ENCODE measurements around the gene DCBLD1. TPM values are rescaled to one million over a fixed set of nuclear protein-coding genes. Genes with fewer than 3 reads are reported as not detected.

The DCBLD1 gene
- total and polyA plus RNA-seq, 9 of the 15 experiments (the other 6 are each of a cell fraction or from before 2014, with no cell fraction given): 0.80 to 8.5 (median 6.8) TPM

- no peak for FAIRE-seq
- H3K4me2 ChIP-seq (ENCODE audit: insufficient read depth, low read length): no peak overlapping the region
- ATAC-seq: no peak
Measured at GRCh38 chr6:117501722-117502121, 19.2 kb downstream of the DCBLD1 start.

More at GRCh38 chr6:117501722-117502121, 19.2 kb downstream of the DCBLD1 start:
- Histone ChIP-seq H3K27ac (ENCODE audit: extremely low read depth, low read depth, low read length) (no peak overlapping the region), H4K20me1 (replicated peaks; ENCODE audit: control insufficient read depth, insufficient read depth, low read length) (no peaks in the 10 kb centered on the region), H3K9me1 (ENCODE audit: control insufficient read depth, insufficient read depth, low read length) (no peaks in the 10 kb centered on the region), H3K36me3 (ENCODE audit: control insufficient read depth, insufficient read depth, low read length) (peaks cover 7% of the 10 kb centered on the region; the same call in 1 of the 3 replicates), H3K4me3 (no peak overlapping the region), H3K9ac (ENCODE audit: insufficient read depth in 1 of 2, low read depth in 2 of 2, low read length in 2 of 2) (no peak overlapping the region), H3K4me1 (replicated peaks in 1 of 2; ENCODE audit: control insufficient read depth in 2 of 2, insufficient read depth in 2 of 2, low read length in 2 of 2) (no peaks in the 10 kb centered on the region; a peak in 1 of 5 replicates), H3K9me3 (replicated peaks; ENCODE audit: control insufficient read depth, insufficient read depth, low read depth, low read length) (no peaks in the 10 kb centered on the region), H2AFZ (ENCODE audit: low read depth, low read length) (no peak overlapping the region), H3K79me2 (ENCODE audit: control insufficient read depth, insufficient read depth, low read length) (no peaks in the 10 kb centered on the region), H3K27me3 (ENCODE audit: control insufficient read depth in 2 of 2, insufficient read depth in 2 of 2, low read length in 2 of 2) (no peaks in the 10 kb centered on the region)
- WGBS (ENCODE audit: insufficient coverage, low coverage, missing lambda C conversion rate): 42% methylated on average over 2 of the region's 2 CpGs
- DNase-seq (ENCODE audit: extremely low read depth in 1 of 4, low spot score in 3 of 4): no peak
- intact Hi-C loops (cut with micrococcal nuclease): no loop called here
- ChIA-PET POLR2A (no interaction called here), CTCF (ENCODE audit: low intra/inter-chr PET ratio) (no interaction called here)
- in situ Hi-C loops (cut with MboI): no loop called here
- no TSS peak for BruUV-seq (replicated peaks)
- TF ChIP-seq ZNF778 (CRISPR knock-in tag; IDR thresholded peaks at IDR 0.05): no peak
- TF ChIP-seq ZNF507 (tag; conservative IDR thresholded peaks at IDR 0.05): no peak
- no peak for TF ChIP-seq CBX5 (IDR thresholded peaks at IDR 0.05; ENCODE audit: borderline replicate concordance, low read depth)
- TF ChIP-seq MLLT1 (IDR thresholded peaks at IDR 0.05): no peak
- no peak for TF ChIP-seq HNRNPH1 (optimal IDR thresholded peaks at IDR 0.05; ENCODE audit: low read depth, low read length)
- no peak for TF ChIP-seq FOXA1 (IDR thresholded peaks at IDR 0.05; ENCODE audit: borderline replicate concordance)
- TF ChIP-seq ZNF592 (IDR thresholded peaks at IDR 0.05): no peak
- TF ChIP-seq TRIM24 (IDR thresholded peaks at IDR 0.05): no peak
- no peak for TF ChIP-seq XRCC3 (IDR thresholded peaks at IDR 0.05)
- no peak for TF ChIP-seq HNRNPLL (IDR thresholded peaks at IDR 0.05; ENCODE audit: low read depth, low read length, poor library complexity, severe bottlenecking)
- TF ChIP-seq RREB1 (CRISPR knock-in tag; IDR thresholded peaks at IDR 0.05): no peak
